Articular chondrocyte of knee joint (primary cell): ENCODE measurements around the gene SERPINA6. TPM values are rescaled to one million over a fixed set of nuclear protein-coding genes. Genes with fewer than 3 reads are reported as not detected.

ENCODE experiments used
- total RNA-seq: library from RNA; depleted of rRNA; stranded (reverse); fragments of >200 nt; gene quantifications from 2 replicates; pipeline ENCODE4 v1.2.3, GENCODE V29; 2012

Gene SERPINA6
- total RNA-seq: not detected in 2 replicates

GRCh38 chr14:94322648-94323570 lies at the start of gene SERPINA6:
TSS of gene SERPINA6 (minus strand) at chr14:94323336. CDS start at chr14:94314648, 8,688 bp downstream.

GRCh38 chr14:94366146-94366915 lies 43.2 kb upstream of the SERPINA6 start, which contains the start of gene SERPINA2:
TSS of gene SERPINA2 (minus strand) at chr14:94366698.

GRCh38 chr14:94292872-94293577 lies 30.1 kb downstream of the SERPINA6 start, which contains the start of gene SERPINA10:
TSS of gene SERPINA10 (minus strand) at chr14:94293268. CDS start at chr14:94290593, 2,675 bp downstream.

Other genes with a start within 250 kb of the SERPINA6 start
- 151 and 172 TPM in 2 replicates for gene DDX24, start 242.1 kb downstream of the SERPINA6 start, total RNA-seq
- gene IFI27L1, start 242.0 kb downstream of the SERPINA6 start, total RNA-seq: 7.1 and 11.2 TPM in 2 replicates
- 66.0 and 68.9 TPM in 2 replicates for gene IFI27, start 212.6 kb downstream of the SERPINA6 start, total RNA-seq
- gene IFI27L2, start 193.7 kb downstream of the SERPINA6 start, total RNA-seq: 80.9 and 104 TPM in 2 replicates
- 6.6 and 9.4 TPM in 2 replicates for gene PPP4R4, start 149.0 kb downstream of the SERPINA6 start, total RNA-seq
- gene SERPINA10, start 30.1 kb downstream of the SERPINA6 start, total RNA-seq: not detected in 2 replicates
- gene SERPINA2, start 43.4 kb upstream of the SERPINA6 start, total RNA-seq: not detected in 2 replicates
- 15.8 and 81.4 TPM in 2 replicates for gene SERPINA1, start 65.3 kb upstream of the SERPINA6 start, total RNA-seq
- not detected in 2 replicates for gene SERPINA11, start 129.5 kb upstream of the SERPINA6 start, total RNA-seq
- gene SERPINA9, start 152.9 kb upstream of the SERPINA6 start, total RNA-seq: 0.26 and 0.43 TPM in 2 replicates
- not detected in 2 replicates for gene SERPINA12, start 186.1 kb upstream of the SERPINA6 start, total RNA-seq
- gene SERPINA4, start 238.1 kb upstream of the SERPINA6 start, total RNA-seq: not detected in 2 replicates